Activated CD8-positive, alpha-beta memory T cell treated with anti-CD3 and anti-CD28 coated beads, Interleukin-2, amount 50 U/mL, for 48 hours (primary cell): ENCODE measurements around the gene TROAP.
"Not testable (repeated sequence)": the region's sequence is repeated elsewhere in the genome, so short reads cannot be mapped to it uniquely, and the experiment has no call there.

Experiments used
- DNase-seq: peaks from one replicate; pipeline ENCODE4 v3.0.0-alpha.2; 2020

Gene TROAP

GRCh38 chr12:49322708-49323523 is at the start of gene TROAP:
TROAP (plus strand) TSS chr12:49323255; CDS start chr12:49323609, 354 bp downstream.
- peak; percentile 95 for DNase-seq

GRCh38 chr12:49273726-49274395 is 49.2 kb upstream of the TROAP start:
- DNase-seq: no peak

- no peak for DNase-seq
Measured at GRCh38 chr12:49274396-49275069, 48.5 kb upstream of the TROAP start.

GRCh38 chr12:49276304-49277290 is 46.5 kb upstream of the TROAP start:
- no peak for DNase-seq

- DNase-seq: no peak
Measured at GRCh38 chr12:49277466-49277865, 45.6 kb upstream of the TROAP start.

- no peak for DNase-seq
Measured at GRCh38 chr12:49279706-49280159, 43.3 kb upstream of the TROAP start.

GRCh38 chr12:49280545-49280944 is 42.5 kb upstream of the TROAP start:
- DNase-seq: not testable (repeated sequence)

GRCh38 chr12:49282302-49282701 is 40.8 kb upstream of the TROAP start:
- DNase-seq: no peak

GRCh38 chr12:49282740-49283375 is 40.2 kb upstream of the TROAP start:
- not testable (repeated sequence) for DNase-seq

- no peak for DNase-seq
Measured at GRCh38 chr12:49283541-49284429, 39.3 kb upstream of the TROAP start.

- DNase-seq: no peak
Measured at GRCh38 chr12:49284672-49285071, 38.4 kb upstream of the TROAP start.

GRCh38 chr12:49287876-49288275 is 35.2 kb upstream of the TROAP start:
- peak; percentile 43 for DNase-seq

GRCh38 chr12:49288412-49288853 is 34.6 kb upstream of the TROAP start:
- peak; percentile 80 for DNase-seq

- DNase-seq: peak; percentile 49
Measured at GRCh38 chr12:49288922-49289555, 34.0 kb upstream of the TROAP start.

GRCh38 chr12:49292729-49293055 is 30.4 kb upstream of the TROAP start:
- DNase-seq: no peak

GRCh38 chr12:49293056-49293956 is 29.7 kb upstream of the TROAP start:
- DNase-seq: no peak

- DNase-seq: no peak
Measured at GRCh38 chr12:49294086-49294803, 28.8 kb upstream of the TROAP start.

- no peak for DNase-seq
Measured at GRCh38 chr12:49294804-49295081, 28.3 kb upstream of the TROAP start.
